Mesothelial cell of epicardium (in vitro differentiated cells): Measurements from ENCODE around the gene DUSP22. TPM values are rescaled to one million over a fixed set of nuclear protein-coding genes. Genes with fewer than 3 reads are reported as not detected.

Experiments
- DNase-seq, 2 experiments: peaks; one replicate each; pipeline ENCODE4 v3.0.0; 2021; ENCODE audit warnings: low spot score in 2 of 2; ENCODE audit not compliant: unreplicated experiment in 2 of 2
- H3K27ac Mint-ChIP-seq: 2 replicates; pipeline ENCODE4 v1.8.0; 2021; ENCODE audit warnings: mixed read lengths
- H3K27me3 Mint-ChIP-seq: 2 replicates; pipeline ENCODE4 v1.8.0; 2021; ENCODE audit warnings: low read depth, mixed read lengths
- H3K36me3 Mint-ChIP-seq: 2 replicates; pipeline ENCODE4 v1.8.0; 2021; ENCODE audit warnings: mixed read lengths
- H3K4me1 Mint-ChIP-seq: 2 replicates; pipeline ENCODE4 v1.8.0; 2021; ENCODE audit warnings: mixed read lengths
- H3K4me3 Mint-ChIP-seq: 2 replicates; pipeline ENCODE4 v1.8.0; 2021; ENCODE audit warnings: mild to moderate bottlenecking, moderate library complexity, mixed read lengths
- H3K9me3 Mint-ChIP-seq: 2 replicates; pipeline ENCODE4 v1.8.0; 2021; ENCODE audit warnings: mixed read lengths
- CTCF ChIP-seq: fragments of 200-600 bp; sonication (generic); IDR thresholded peaks from one replicate; pipeline ENCODE4 v1.5.0; 2021; ENCODE audit warnings: antibody characterized with exemption; ENCODE audit not compliant: unreplicated experiment
- total RNA-seq: library from RNA; stranded (reverse); gene quantifications from 3 replicates; pipeline ENCODE4 v1.2.1, GENCODE V29; 2021

Gene DUSP22
- total RNA-seq, 1 donor from 2014 or later: 32.0 TPM

- H3K27ac Mint-ChIP-seq: no peak overlapping the region
- no peaks in the 10 kb centered on the region for H3K36me3 Mint-ChIP-seq
- no peaks in the 10 kb centered on the region for H3K4me1 Mint-ChIP-seq
- TF ChIP-seq CTCF: no peak
- peaks cover 8% of the 10 kb centered on the region for H3K9me3 Mint-ChIP-seq
- no peak overlapping the region for H3K4me3 Mint-ChIP-seq
- DNase-seq: no peak
- no peaks in the 10 kb centered on the region for H3K27me3 Mint-ChIP-seq
Measured at GRCh38 chr6:319177-320131, 27.2 kb downstream of the DUSP22 start.

- H3K27ac Mint-ChIP-seq: no peak overlapping the region
- DNase-seq: no peak
- H3K36me3 Mint-ChIP-seq: no peaks in the 10 kb centered on the region
- H3K9me3 Mint-ChIP-seq: peaks cover 2% of the 10 kb centered on the region
- no peaks in the 10 kb centered on the region for H3K27me3 Mint-ChIP-seq
- no peak overlapping the region for H3K4me3 Mint-ChIP-seq
- H3K4me1 Mint-ChIP-seq: no peaks in the 10 kb centered on the region
- TF ChIP-seq CTCF: no peak
Measured at GRCh38 chr6:320351-321157, 28.3 kb downstream of the DUSP22 start.

- no peaks in the 10 kb centered on the region for H3K4me1 Mint-ChIP-seq
- no peak for TF ChIP-seq CTCF
- H3K36me3 Mint-ChIP-seq: no peaks in the 10 kb centered on the region
- H3K27me3 Mint-ChIP-seq: no peaks in the 10 kb centered on the region
- DNase-seq: no peak
- no peak overlapping the region for H3K27ac Mint-ChIP-seq
- no peak overlapping the region for H3K4me3 Mint-ChIP-seq
- H3K9me3 Mint-ChIP-seq: no peaks in the 10 kb centered on the region
Measured at GRCh38 chr6:321158-321438, 28.8 kb downstream of the DUSP22 start.

GRCh38 chr6:321536-322258 is 29.4 kb downstream of the DUSP22 start:
- H3K4me3 Mint-ChIP-seq: no peak overlapping the region
- no peak overlapping the region for H3K27ac Mint-ChIP-seq
- DNase-seq: no peak
- no peaks in the 10 kb centered on the region for H3K36me3 Mint-ChIP-seq
- no peaks in the 10 kb centered on the region for H3K4me1 Mint-ChIP-seq
- TF ChIP-seq CTCF: no peak
- H3K27me3 Mint-ChIP-seq: no peaks in the 10 kb centered on the region
- H3K9me3 Mint-ChIP-seq: no peaks in the 10 kb centered on the region

- no peaks in the 10 kb centered on the region for H3K27me3 Mint-ChIP-seq
- DNase-seq: no peak
- peaks cover 3% of the 10 kb centered on the region for H3K9me3 Mint-ChIP-seq
- no peak for TF ChIP-seq CTCF
- no peaks in the 10 kb centered on the region for H3K4me1 Mint-ChIP-seq
- no peaks in the 10 kb centered on the region for H3K36me3 Mint-ChIP-seq
- no peak overlapping the region for H3K4me3 Mint-ChIP-seq
- no peak overlapping the region for H3K27ac Mint-ChIP-seq
Measured at GRCh38 chr6:322259-322930, 30.1 kb downstream of the DUSP22 start.
